ENCODE data around the gene MLC1. TPM values are rescaled to one million over a fixed set of nuclear protein-coding genes. Genes with fewer than 3 reads are reported as not detected.

The MLC1 gene
- total RNA-seq, 1 donor from 2014 or later, result not detected

- no peak for DNase-seq (ENCODE audit: low read depth)
- TF ChIP-seq CTCF (IDR thresholded peaks at IDR 0.05; ENCODE audit: insufficient read depth, low read length, poor library complexity, severe bottlenecking), result no peak
- H3K27me3 ChIP-seq (ENCODE audit: control insufficient read depth, insufficient read depth, low read length), result no peaks in the 10 kb centered on the region
These were observed 25.8 kb upstream of the MLC1 start for GRCh38 chr22:50111056-50111455.

GRCh38 chr22:50107529-50107928 lies 22.3 kb upstream of the MLC1 start:
- no peak for DNase-seq (ENCODE audit: low read depth)
- no peak overlapping the region for H3K4me3 ChIP-seq (ENCODE audit: low read depth, low read length)
- H3K27me3 ChIP-seq (ENCODE audit: control insufficient read depth, insufficient read depth, low read length), result no peaks in the 10 kb centered on the region
- H3K36me3 ChIP-seq (ENCODE audit: control insufficient read depth, insufficient read depth, low read length), result no peaks in the 10 kb centered on the region
- no peak for TF ChIP-seq CTCF (IDR thresholded peaks at IDR 0.05; ENCODE audit: insufficient read depth, low read length, poor library complexity, severe bottlenecking)

More at GRCh38 chr22:50111056-50111455, 25.8 kb upstream of the MLC1 start:
- no peak overlapping the region for H3K4me3 ChIP-seq (ENCODE audit: low read depth, low read length)
- H3K36me3 ChIP-seq (ENCODE audit: control insufficient read depth, insufficient read depth, low read length), result no peaks in the 10 kb centered on the region

- DNase-seq (ENCODE audit: low read depth), result no peak
- TF ChIP-seq CTCF (IDR thresholded peaks at IDR 0.05; ENCODE audit: insufficient read depth, low read length, poor library complexity, severe bottlenecking), result no peak
- H3K4me3 ChIP-seq (ENCODE audit: low read depth, low read length), result no peak overlapping the region
These were observed 20.2 kb upstream of the MLC1 start for GRCh38 chr22:50105208-50106100.

GRCh38 chr22:50104141-50104544 lies 18.9 kb upstream of the MLC1 start:
- Histone ChIP-seq H3K36me3 (ENCODE audit: control insufficient read depth, insufficient read depth, low read length) (no peaks in the 10 kb centered on the region), H3K27me3 (ENCODE audit: control insufficient read depth, insufficient read depth, low read length) (no peaks in the 10 kb centered on the region), H3K4me3 (ENCODE audit: low read depth, low read length) (no peak overlapping the region)
- no peak for TF ChIP-seq CTCF (IDR thresholded peaks at IDR 0.05; ENCODE audit: insufficient read depth, low read length, poor library complexity, severe bottlenecking)
- no peak for DNase-seq (ENCODE audit: low read depth)

More at GRCh38 chr22:50105208-50106100, 20.2 kb upstream of the MLC1 start:
- no peaks in the 10 kb centered on the region for H3K36me3 ChIP-seq (ENCODE audit: control insufficient read depth, insufficient read depth, low read length)
- no peaks in the 10 kb centered on the region for H3K27me3 ChIP-seq (ENCODE audit: control insufficient read depth, insufficient read depth, low read length)

- H3K4me3 ChIP-seq (ENCODE audit: low read depth, low read length), result no peak overlapping the region
- DNase-seq (ENCODE audit: low read depth), result no peak
- no peaks in the 10 kb centered on the region for H3K27me3 ChIP-seq (ENCODE audit: control insufficient read depth, insufficient read depth, low read length)
- no peaks in the 10 kb centered on the region for H3K36me3 ChIP-seq (ENCODE audit: control insufficient read depth, insufficient read depth, low read length)
- TF ChIP-seq CTCF (IDR thresholded peaks at IDR 0.05; ENCODE audit: insufficient read depth, low read length, poor library complexity, severe bottlenecking), result no peak
These were observed 17.7 kb upstream of the MLC1 start for GRCh38 chr22:50102946-50103345.

Data from kidney epithelial cell (primary cell).